NOMO-1 treated with DMSO at 0.1 percent for 48 hours (cell line): Measurements from ENCODE around the gene PRDM7.
"Not testable (repeated sequence)": the region's sequence is repeated elsewhere in the genome, so short reads cannot be mapped to it uniquely, and the experiment has no call there.

Source experiments
- DNase-seq: peaks from one replicate; lab custom pipeline; 2025; ENCODE audit not compliant: unreplicated experiment; lab: John Stamatoyannopoulos, UW

Gene PRDM7

DNA sequence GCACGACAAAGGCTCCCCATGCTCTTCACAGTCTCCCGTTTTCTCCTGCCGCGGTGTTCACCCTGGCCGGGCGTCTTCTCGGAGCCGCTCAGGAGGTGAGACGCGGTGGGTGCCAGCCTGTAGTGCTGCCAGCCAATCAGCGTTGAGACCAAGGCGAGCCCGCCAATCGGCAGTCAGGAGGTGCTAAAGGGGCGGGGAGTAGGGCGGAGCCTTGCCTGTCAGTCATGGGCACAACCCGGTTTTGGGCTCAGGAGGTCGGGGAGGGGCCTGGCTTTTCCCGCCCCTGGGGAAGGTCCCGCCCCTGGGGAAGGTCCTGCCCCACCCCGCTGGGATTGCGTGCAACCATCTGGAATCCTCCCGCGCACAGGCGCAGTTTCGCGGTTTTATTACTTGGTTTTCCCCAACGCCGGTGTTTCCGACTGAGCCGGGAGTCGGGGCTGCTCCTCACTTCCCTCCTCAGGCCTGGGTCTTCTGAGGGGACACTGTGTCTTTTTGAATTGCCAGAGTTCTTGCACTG, at the start of gene PRDM7:
Gene PRDM7 (minus strand): TSS at position 92 of the 517 bp plus-strand sequence. CDS start 1,421 bp downstream, outside the sequence.
- peak; percentile 98 for DNase-seq

DNA sequence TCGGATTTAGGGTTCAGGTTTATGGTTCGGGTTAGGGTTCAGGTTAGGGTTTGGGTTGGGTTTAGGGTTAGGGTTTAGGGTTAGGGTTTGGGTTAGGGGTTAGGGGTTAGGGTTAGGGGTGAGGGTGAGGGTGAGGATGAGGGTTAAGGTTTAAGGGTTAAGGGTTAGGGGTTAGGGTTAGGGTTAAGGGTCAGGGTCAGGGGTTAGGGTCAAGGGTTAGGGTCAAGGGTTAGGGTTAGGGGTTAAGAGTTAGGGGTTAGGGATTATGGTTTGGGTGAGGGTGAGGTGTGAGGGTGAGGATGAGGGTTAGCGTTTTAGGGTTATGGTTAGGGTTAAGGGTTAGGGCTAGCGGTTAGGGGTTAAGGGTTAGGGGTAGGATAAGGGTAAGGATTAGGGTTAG, 44.7 kb upstream of the PRDM7 start:
- not testable (repeated sequence) for DNase-seq

GRCh38 chr16:90107617-90108016, 30.5 kb upstream of the PRDM7 start:
- DNase-seq, result not testable (repeated sequence)

DNA sequence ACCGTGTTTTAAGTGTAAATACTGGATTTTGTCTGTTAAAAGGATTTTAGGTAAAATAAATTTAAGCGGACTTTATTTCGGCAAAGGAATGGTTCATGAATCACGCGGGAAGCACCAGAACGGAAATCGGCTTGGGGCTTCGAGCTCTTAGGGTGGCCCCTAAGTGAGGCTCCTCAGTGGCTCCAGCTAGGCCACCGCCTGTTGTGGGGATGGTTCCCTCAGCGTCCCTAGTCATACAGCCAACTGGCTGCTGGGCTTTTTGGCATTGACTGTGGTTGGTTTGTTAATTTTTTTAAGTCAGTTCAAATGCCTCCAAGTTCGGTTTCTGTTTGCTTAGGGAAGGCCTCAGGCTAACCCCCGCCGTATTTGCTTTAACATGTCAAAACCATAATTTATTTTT, 29.9 kb upstream of the PRDM7 start:
- not testable (repeated sequence) for DNase-seq

- not testable (repeated sequence) for DNase-seq
Measured at GRCh38 chr16:90106271-90106670, 29.1 kb upstream of the PRDM7 start.

DNA sequence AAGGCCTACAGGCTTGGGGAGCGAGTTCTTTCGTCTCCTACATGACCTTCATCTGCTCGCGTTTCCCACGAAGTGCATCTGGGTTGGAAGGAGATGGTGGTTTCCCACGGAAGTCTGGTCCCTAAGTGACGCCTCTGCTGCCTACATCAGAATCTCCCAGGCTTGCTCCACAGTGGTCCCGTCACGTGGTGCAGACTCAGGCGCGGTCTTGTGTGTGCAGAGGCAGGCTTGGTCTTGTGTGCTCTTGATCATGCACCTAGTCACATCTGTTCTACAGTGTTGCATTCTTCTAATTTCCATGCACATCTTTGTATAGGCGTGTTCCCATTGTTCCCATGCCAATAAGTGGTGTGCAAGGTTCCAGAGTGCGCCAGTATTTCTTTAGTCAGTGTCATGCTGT, 27.6 kb upstream of the PRDM7 start:
- not testable (repeated sequence) for DNase-seq

- DNase-seq, result not testable (repeated sequence)
Measured at GRCh38 chr16:90102086-90102884, 25.2 kb upstream of the PRDM7 start.

DNA sequence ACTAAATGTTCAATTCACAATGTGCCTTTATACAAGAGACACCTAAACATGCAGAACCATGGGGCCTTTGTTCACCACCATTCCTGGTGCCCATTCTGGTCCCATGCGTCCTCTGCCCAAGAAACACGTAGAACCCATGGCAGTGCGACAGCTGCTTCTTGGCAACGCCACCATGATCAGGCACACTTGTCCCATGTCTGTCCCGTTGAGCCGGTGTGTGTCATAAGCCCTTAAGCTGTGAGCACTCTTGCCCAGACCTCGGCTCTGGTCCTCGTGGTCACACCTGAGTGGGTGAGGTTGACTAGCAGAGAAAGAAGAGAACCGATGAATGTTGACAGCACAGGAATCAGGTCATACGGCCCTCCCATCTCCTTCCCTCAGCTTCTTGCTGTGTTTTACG, 24.2 kb upstream of the PRDM7 start:
- DNase-seq, result not testable (repeated sequence)

DNA sequence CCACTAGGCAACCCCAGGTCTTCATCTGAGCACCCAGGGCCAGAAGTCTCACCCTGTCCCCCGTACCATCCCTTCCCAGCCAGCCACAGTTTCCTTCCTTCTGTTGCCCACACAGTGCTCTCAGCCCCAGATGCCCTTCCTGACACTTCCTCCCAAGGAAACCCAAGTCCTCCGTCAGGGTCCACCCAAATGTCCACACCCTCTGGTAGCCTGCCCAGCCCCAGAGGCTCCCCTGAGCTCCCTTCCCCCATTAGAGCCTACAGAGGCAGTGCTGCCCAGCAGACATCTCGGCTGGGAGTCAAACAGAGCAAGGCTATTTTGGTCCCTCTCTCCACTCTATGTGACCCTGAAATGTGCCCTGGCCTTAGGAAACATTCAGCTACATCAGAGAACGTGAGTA, 23.7 kb upstream of the PRDM7 start:
- not testable (repeated sequence) for DNase-seq

DNA sequence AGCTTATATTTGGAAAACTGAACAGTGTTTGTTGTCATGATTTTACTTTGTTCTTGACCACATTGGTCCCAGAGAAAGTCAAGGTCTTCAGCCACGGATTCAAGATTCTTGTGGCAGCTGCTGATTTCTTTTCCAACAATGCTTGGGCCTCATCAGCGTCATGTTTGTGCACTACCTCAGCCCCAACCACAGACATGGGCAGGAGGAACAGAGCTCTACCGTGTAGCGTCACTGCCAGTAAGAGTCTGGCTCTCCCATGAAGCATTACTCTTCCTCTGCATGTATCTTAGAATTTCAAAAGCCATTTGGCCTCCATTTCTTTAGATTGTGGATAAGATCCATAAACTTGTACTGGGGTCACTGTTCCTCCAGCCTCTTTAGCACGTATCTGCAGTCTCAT, 23.1 kb upstream of the PRDM7 start:
- not testable (repeated sequence) for DNase-seq

DNA sequence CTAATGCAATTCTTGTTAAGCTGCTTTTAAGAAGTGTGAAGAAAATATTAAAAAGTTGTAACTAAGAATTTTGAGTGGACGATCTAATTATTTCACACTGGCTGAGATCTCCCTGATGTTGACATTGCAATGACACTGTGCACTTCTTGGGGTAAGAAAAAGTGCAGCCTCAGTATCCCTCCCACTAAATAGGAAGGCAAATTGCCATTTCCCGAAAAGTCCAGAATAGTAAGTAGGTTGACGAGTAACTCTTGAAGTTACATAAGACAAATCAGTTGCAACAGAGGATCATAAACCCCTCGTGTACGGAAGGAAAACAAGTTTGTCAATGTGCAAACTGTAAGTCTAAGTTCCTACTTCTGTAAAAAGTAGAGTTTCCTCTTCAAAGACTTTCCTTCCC, 21.8 kb upstream of the PRDM7 start:
- DNase-seq, result peak; percentile 7

GRCh38 chr16:90097010-90097684, 20.0 kb upstream of the PRDM7 start:
- DNase-seq, result peak; percentile 48

- not testable (repeated sequence) for DNase-seq
Measured at GRCh38 chr16:90094791-90095190, 17.7 kb upstream of the PRDM7 start.

- DNase-seq, result not testable (repeated sequence)
Measured at GRCh38 chr16:90094296-90094695, 17.2 kb upstream of the PRDM7 start.

DNA sequence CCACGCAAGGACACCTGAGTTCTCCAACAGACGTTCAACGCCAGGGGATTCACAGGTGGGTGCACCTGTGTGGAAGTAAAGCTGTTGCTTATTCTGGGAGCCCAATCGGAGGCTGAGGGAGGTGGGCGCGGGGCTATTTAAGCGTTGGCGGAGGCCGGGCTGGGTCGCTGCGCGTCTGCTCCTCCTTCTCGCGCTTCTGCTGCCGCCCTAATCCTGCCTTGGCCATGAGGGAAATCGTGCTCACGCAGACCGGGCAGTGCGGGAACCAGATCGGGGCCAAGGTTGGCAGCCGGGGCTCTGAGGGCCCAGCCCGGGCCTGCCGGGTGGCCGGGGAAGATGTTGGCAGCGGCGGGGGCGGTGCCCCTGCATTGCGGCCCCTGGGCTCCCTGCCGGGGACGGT, 16.7 kb upstream of the PRDM7 start:
- not testable (repeated sequence) for DNase-seq

- not testable (repeated sequence) for DNase-seq
Measured at GRCh38 chr16:90092781-90093180, 15.7 kb upstream of the PRDM7 start.

DNA sequence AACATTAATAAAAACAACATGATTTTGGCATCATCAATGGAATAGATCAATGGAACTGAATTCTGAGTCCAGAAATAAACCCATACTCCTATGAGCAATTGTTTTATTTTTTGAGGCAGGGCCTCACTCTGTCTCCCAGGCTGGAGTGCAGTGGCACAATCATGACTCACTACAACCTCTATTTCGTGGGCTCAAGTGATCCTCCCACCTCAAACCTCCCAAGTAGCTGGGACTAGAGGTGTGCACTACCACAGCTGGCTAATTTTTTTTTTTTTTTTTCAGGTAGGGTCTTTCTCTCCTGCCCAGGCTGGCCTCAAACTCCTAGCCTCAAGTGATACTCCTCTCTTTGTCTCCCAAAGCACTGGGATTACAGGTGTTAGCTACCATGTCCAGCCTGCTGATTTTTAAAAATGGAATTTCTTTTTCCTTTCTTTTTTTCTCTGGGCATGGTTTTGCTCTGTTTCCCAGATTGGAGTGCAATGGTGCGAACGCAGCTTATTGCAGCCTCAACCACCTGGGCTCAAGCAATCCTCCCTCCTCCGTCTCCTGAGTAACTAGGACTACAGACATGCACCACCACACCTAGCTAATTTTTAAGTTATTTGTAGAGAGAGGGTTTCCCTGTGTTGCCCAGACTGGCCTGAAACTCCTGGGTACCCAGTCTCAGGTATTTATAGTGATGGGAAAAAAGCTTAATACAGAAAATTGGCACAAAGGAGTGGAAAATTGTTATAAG, 7.3 kb upstream of the PRDM7 start:
- DNase-seq, result no peak

DNA sequence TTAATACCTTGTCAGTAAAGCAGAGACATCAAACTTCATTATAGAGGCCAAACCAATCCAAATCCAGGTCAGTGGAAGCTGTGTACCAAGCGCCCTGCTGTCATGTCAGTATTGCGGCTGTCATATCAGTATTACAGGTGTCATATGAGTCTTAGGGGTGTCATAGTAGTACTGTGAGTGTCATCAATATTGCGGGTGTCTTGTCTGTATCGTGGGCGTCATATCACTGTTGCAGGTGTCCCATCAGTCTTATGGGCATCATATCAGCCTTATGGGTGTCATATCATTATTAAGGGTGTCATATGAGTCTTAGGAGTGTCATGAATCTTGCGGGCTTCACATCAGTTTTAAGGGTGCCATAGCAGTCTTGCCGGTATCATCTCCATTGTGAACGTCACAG, 6.0 kb upstream of the PRDM7 start:
- DNase-seq, result no peak

DNA sequence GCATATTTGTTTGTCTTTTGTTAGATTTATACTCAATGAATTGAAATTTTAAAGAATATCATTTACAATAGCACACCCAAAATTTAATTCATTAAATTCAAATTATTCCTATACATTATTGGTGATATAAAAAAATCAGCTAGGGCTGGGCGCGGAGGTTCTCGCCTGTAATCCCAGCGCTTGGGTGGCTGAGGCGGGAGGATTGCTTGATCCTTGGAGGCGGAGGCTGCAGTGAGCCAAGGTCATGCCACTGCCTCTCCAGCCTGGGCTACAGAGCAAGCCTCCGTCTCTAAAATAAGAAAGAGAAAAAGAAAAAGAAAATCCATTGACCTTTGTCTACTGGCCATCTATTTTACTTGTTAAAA, 4.5 kb upstream of the PRDM7 start:
- DNase-seq, result no peak

- peak; percentile 54 for DNase-seq
Measured at GRCh38 chr16:90078579-90078895, 1.4 kb upstream of the PRDM7 start.

DNA sequence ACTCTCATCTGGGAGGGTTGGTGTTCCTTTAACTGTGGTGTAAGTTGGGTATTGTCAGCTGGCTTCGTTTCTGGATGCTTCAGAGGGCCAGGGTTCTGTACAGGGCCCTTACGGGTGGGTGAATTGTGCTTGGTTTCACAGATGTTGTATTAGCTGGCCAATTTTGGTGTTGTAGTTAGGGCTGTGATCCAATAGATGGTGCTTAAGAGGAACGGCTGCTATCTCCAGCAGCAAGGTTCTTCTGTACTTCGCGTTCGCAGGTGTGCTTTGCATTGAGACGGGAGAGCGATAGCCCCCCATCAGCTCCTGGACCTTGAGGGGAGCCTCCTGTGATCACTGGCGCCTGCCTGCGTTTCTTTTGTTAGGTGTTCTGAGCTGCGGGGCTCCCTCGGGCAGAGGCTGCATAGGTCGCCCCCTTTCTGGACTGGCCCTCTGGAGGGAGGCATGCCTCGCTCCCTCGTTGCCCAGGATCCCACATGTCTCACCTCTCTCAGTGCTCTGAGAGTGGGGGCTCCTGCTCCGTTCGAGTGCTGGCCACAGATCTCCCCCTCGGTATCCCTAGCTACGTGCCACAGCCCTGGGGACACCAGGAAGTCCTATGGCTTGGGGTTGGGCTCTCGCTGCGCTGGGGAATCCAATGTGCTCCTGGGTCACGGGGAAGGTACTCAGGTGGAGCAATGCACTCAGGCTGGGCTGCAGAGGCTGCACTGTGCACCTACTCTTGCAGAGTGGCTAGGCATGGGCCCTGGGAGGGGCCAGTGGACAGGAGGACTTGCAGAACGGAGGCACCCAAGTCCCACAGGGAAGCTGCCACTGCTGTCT, 837 bp upstream of the PRDM7 start:
- peak; percentile 61 for DNase-seq
